ENCODE results near the gene C16orf87.

DNA sequence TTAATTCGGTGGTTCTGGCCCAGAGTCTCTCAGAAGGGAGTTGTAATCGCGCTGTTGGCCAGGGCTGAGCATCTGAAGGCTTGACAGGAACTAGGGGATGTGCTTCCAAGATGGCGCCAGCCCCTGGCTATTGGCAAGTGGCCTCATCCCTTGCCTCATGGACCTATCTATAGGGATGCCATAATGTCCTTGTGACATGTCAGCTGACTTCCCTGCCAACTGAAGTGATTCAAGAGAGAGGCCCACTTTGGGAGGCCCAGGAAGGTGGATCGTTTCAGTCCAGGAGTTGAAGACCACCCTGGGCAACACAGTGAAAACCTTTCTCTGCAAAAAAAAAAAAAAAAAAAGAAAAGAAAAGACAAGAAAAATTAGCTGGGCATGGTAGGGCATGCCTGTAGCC lies 15.0 kb upstream of the C16orf87 start:
- no peak for TF ChIP-seq POLR2A (IDR thresholded peaks at IDR 0.05)
- TF ChIP-seq, protein P1, sequence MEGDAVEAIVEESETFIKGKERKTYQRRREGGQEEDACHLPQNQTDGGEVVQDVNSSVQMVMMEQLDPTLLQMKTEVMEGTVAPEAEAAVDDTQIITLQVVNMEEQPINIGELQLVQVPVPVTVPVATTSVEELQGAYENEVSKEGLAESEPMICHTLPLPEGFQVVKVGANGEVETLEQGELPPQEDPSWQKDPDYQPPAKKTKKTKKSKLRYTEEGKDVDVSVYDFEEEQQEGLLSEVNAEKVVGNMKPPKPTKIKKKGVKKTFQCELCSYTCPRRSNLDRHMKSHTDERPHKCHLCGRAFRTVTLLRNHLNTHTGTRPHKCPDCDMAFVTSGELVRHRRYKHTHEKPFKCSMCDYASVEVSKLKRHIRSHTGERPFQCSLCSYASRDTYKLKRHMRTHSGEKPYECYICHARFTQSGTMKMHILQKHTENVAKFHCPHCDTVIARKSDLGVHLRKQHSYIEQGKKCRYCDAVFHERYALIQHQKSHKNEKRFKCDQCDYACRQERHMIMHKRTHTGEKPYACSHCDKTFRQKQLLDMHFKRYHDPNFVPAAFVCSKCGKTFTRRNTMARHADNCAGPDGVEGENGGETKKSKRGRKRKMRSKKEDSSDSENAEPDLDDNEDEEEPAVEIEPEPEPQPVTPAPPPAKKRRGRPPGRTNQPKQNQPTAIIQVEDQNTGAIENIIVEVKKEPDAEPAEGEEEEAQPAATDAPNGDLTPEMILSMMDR (IDR thresholded peaks at IDR 0.05) = no peak
